GM12865 (cell line): ENCODE measurements around the gene MEOX2.

Experiments used
- DNase-seq: peaks from one replicate; pipeline ENCODE4 v3.0.0; 2010; ENCODE audit warnings: low read depth
- H3K4me3 ChIP-seq: 2 replicates; pipeline ENCODE4 v1.5.1; 2011; ENCODE audit warnings: mild to moderate bottlenecking, low read depth, low read length, control low read depth
- TF ChIP-seq, protein P1 (sequence below): IDR thresholded peaks from 2 replicates; pipeline ENCODE4 v1.5.1; 2011; ENCODE audit warnings: low read length, control low read depth, low read depth, inconsistent platforms; ENCODE audit not compliant: insufficient read depth; ENCODE audit errors: missing control alignments

The MEOX2 gene

DNA sequence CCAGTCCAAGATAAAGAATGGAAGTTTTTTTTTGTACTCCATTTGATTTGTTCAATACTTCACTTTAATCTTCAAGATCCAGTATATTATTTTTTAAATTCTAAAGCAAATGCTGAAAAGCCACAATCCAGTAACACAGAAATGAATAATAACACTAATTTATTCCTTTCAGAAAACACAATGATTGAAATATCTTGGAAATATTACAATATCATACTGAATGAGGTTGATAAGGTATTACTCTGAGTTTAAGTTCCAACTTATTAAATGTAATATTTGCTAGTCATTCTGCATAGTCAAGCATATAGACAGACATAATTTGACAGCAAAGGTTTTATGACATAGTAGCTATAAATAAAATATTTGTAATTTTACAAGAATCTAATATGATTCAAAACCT lies 4.4 kb downstream of the MEOX2 start:
- TF ChIP-seq, protein P1, sequence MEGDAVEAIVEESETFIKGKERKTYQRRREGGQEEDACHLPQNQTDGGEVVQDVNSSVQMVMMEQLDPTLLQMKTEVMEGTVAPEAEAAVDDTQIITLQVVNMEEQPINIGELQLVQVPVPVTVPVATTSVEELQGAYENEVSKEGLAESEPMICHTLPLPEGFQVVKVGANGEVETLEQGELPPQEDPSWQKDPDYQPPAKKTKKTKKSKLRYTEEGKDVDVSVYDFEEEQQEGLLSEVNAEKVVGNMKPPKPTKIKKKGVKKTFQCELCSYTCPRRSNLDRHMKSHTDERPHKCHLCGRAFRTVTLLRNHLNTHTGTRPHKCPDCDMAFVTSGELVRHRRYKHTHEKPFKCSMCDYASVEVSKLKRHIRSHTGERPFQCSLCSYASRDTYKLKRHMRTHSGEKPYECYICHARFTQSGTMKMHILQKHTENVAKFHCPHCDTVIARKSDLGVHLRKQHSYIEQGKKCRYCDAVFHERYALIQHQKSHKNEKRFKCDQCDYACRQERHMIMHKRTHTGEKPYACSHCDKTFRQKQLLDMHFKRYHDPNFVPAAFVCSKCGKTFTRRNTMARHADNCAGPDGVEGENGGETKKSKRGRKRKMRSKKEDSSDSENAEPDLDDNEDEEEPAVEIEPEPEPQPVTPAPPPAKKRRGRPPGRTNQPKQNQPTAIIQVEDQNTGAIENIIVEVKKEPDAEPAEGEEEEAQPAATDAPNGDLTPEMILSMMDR, result no peak
- no peak overlapping the region for H3K4me3 ChIP-seq
- DNase-seq, result no peak

DNA sequence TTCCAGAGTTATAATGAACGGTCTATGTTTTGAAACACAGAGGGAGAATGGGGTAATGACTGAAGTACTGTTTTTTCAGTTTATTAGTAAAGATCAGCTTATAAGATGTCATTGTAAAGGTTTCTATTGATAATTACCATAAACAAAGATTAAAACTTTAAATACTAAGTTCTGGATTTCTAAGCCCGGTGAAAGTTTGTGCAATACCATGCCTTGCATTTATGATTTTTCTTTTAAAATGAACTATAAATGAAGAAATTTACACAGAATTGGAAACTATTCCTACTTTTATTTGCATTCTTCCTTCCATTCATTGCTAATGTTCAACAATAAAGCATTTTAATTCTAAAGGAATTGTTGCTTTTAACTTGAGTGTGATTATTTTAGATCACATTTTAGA lies 4.9 kb downstream of the MEOX2 start:
- no peak for DNase-seq
- TF ChIP-seq, protein P1, result no peak
- no peak overlapping the region for H3K4me3 ChIP-seq

DNA sequence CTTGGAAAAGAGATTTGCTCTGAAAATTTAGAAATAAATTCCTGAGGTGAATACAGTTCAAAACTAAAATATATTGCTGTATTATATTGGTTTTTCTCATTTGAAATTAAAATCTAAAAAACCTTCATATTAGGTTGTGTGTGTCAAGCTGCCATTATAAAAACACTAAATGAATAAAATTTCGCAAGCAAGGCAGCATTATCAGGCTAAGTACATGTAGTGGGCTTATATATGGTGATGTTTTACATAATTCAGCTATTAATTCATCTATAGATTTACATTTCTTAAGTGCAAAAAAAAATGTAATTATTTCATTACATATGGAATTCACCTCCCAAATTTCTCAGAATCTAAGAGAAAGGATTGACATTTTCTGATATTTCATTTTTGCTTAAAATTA lies 5.3 kb downstream of the MEOX2 start:
- TF ChIP-seq, protein P1, result no peak
- no peak overlapping the region for H3K4me3 ChIP-seq
- DNase-seq, result no peak

DNA sequence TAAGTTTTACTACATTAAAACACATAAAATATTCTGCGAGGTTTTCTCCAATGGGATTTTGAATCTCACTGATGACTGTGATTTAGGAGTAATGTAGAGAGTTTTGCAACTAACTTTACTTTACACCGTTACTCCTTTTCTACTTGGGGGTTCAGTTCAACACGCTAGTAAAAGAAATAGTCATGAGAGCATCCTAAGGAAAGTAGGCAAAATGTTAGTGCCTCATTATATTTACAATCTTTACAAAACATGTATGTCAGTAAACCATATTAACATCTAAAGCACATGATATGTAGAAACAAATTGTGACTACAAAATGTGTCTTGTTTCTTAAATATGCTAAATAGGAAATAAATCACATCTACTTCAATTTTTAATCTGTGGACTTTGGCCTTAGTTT lies 6.0 kb downstream of the MEOX2 start:
- TF ChIP-seq, protein P1, result no peak
- DNase-seq, result no peak

DNA sequence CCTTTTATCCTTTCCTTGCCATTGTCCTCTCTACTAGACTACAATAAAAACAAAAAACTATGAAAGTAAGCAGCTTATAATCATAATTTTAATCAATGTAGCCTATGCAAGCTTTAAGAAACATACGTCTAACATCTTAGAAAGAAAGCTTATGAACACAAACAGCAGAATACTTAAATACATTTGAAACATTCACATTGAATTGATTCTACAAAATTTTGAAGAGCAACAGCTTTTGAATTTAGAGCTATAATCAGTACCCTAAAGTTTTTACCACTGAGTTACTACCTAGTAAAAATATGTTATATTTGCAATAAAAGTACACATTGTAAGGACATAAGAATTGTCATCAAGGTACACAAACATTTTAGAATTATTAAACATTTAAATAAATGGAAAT lies 7.2 kb downstream of the MEOX2 start:
- TF ChIP-seq, protein P1, result no peak
- H3K4me3 ChIP-seq, result no peak overlapping the region
- no peak for DNase-seq

More for the DNA sequence above, 6.0 kb downstream of the MEOX2 start:
- H3K4me3 ChIP-seq, result no peak overlapping the region

GRCh38 chr7:15678653-15679052 lies 7.8 kb downstream of the MEOX2 start:
- DNase-seq, result no peak
- TF ChIP-seq, protein P1, result no peak
- H3K4me3 ChIP-seq, result no peak overlapping the region

DNA sequence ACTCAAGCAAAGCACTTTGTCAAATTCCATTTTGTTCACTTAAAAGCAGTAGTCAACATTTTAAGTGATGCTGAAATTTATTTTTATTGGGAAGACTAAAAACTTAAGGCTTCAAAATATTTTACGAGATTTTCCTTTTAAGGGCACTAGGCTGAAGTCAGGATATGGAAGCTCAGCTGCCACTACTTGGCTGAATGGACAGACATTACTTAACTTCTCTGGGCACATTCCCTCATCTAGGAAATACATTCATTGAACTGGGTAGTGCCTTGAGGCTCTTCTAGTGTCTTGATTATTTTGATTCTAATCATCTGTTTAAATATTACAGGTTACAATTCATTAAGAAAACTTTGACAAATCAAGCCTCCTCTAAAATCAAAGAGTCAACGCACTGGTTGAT lies 11.1 kb downstream of the MEOX2 start:
- no peak for DNase-seq
- TF ChIP-seq, protein P1, result no peak
- H3K4me3 ChIP-seq, result no peak overlapping the region
